Stimulated activated CD8-positive, alpha-beta memory T cell treated with anti-CD3 and anti-CD28 coated beads, Interleukin-12 subunit alpha, Interleukin-12 subunit beta, amount 100 ng/mL, for 1 hour (primary cell): ENCODE data around the gene FNDC3B.

Experiments used
- DNase-seq: peaks from one replicate; pipeline ENCODE4 v3.0.0-alpha.2; 2020; ENCODE audit warnings: low read depth

The FNDC3B gene

GRCh38 chr3:172402090-172402489 lies 362.7 kb downstream of the FNDC3B start:
- DNase-seq = no peak

GRCh38 chr3:172402892-172403643 lies 363.7 kb downstream of the FNDC3B start:
- no peak for DNase-seq

- DNase-seq = no peak
Observed at GRCh38 chr3:172404237-172404962, 365.0 kb downstream of the FNDC3B start.

GRCh38 chr3:172405914-172406313 lies 366.5 kb downstream of the FNDC3B start:
- no peak for DNase-seq

- DNase-seq = no peak
Observed at GRCh38 chr3:172407872-172408271, 368.5 kb downstream of the FNDC3B start.

- no peak for DNase-seq
Observed at GRCh38 chr3:172410702-172411477, 371.5 kb downstream of the FNDC3B start.

- DNase-seq = no peak
Observed at GRCh38 chr3:172411478-172411947, 372.1 kb downstream of the FNDC3B start.

GRCh38 chr3:172415323-172415722 lies 375.9 kb downstream of the FNDC3B start:
- DNase-seq = no peak

GRCh38 chr3:172437713-172438112 lies 398.3 kb downstream of the FNDC3B start:
- DNase-seq = no peak

- no peak for DNase-seq
Observed at GRCh38 chr3:172438186-172438585, 398.8 kb downstream of the FNDC3B start.

- DNase-seq = no peak
Observed at GRCh38 chr3:172441581-172441980, 402.2 kb downstream of the FNDC3B start.

GRCh38 chr3:172442606-172443005 lies 403.2 kb downstream of the FNDC3B start:
- DNase-seq = no peak

- no peak for DNase-seq
Observed at GRCh38 chr3:172444821-172445220, 405.4 kb downstream of the FNDC3B start.

- no peak for DNase-seq
Observed at GRCh38 chr3:172446198-172446597, 406.8 kb downstream of the FNDC3B start.

- no peak for DNase-seq
Observed at GRCh38 chr3:172447611-172448579, 408.5 kb downstream of the FNDC3B start, which contains the start of gene GHSR. Gene GHSR, minus strand, starts transcription at chr3:172448456. Its CDS starts 43 bp downstream, at chr3:172448413.

- DNase-seq = no peak
Observed at GRCh38 chr3:172448661-172449465, 409.5 kb downstream of the FNDC3B start.

- DNase-seq = no peak
Observed at GRCh38 chr3:172449466-172450149, 410.2 kb downstream of the FNDC3B start.
